Measurements from ENCODE around the gene FHIT. TPM values are rescaled to one million over a fixed set of nuclear protein-coding genes. Genes with fewer than 3 reads are reported as not detected.

Gene FHIT
- total RNA-seq, 1 experiment from 2014 or later: 9.8 TPM

DNA sequence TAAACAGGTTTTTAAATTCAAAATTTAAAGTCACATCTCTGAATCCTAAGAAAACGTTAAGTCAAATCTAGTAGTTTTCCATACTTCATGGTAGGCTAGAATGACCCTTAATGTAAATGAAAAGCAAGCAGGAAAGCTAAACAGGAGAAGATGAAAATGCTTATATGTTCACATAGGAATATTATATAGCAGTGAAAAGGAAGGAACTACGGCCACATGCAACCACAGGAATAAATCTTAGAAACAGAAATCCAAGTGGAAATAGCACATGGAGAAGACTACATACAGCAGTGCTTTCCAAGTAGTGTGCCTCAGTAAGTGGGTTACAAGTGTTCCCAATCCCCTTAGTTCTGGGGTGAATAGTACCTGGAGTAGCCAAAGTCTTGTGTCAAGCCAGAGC, 296.2 kb downstream of the FHIT start:
- Histone ChIP-seq H3K9me2 (ENCODE audit: insufficient read depth) (no peaks in the 10 kb centered on the region), H3K27ac (no peak overlapping the region), H4K20me1 (ENCODE audit: insufficient read depth) (no peaks in the 10 kb centered on the region), H3K4me1 (replicated peaks; ENCODE audit: insufficient read depth) (no peaks in the 10 kb centered on the region), H3K36me3 (ENCODE audit: low read depth) (no peaks in the 10 kb centered on the region), H3K27me3 (ENCODE audit: insufficient read depth, low read depth) (no peaks in the 10 kb centered on the region), H3K9me3 (ENCODE audit: insufficient read depth, low read depth) (peaks cover 6% of the 10 kb centered on the region; the same call in 1 of the 2 replicates), H2AFZ (no peak overlapping the region), H3K4me3 (no peak overlapping the region), H3K79me2 (ENCODE audit: low read depth) (no peaks in the 10 kb centered on the region), H3K4me2 (no peak overlapping the region), H3F3A (ENCODE audit: insufficient read depth, low read depth) (no peaks in the 10 kb centered on the region)
- POLR2A ChIA-PET (ENCODE audit: unreplicated experiment): no interaction called here
- CTCF ChIA-PET: no interaction called here
- no peak for DNase-seq
- intact Hi-C loops (cut with micrococcal nuclease; ENCODE audit: unreplicated experiment): no loop called here
- BruUV-seq (replicated peaks): no TSS peak
- no peak for TF ChIP-seq CTCF (conservative IDR thresholded peaks at IDR 0.05)
- no peak for TF ChIP-seq EZH2 (IDR thresholded peaks at IDR 0.05; ENCODE audit: low read depth)

DNA sequence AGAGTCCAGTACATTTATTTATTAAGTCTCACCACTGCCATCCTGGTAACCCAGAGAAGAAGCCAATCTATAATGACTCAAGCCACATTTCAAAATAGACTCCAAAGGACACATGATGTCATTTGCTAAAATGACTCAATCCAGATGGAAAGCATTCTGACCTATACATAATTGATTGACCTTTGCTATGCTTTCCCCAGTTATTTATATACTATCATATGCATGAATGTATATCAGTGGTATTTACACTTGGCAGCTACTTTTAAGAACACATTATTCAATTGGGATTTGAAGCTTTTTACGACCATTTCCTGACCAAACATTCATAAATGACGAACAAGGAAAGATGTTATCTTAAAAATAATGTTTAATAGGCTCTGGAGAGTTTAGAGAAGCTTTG, 297.2 kb downstream of the FHIT start:
- no peak overlapping the region for H3K4me3 ChIP-seq
- H3K4me2 ChIP-seq: no peak overlapping the region
- H3K79me2 ChIP-seq (ENCODE audit: low read depth): no peaks in the 10 kb centered on the region
- peaks cover 6% of the 10 kb centered on the region; the same call in 1 of the 2 replicates for H3K9me3 ChIP-seq (ENCODE audit: insufficient read depth, low read depth)
- H3K36me3 ChIP-seq (ENCODE audit: low read depth): no peaks in the 10 kb centered on the region
- ChIA-PET POLR2A (ENCODE audit: unreplicated experiment) (no interaction called here), CTCF (no interaction called here)
- H3K27ac ChIP-seq: no peak overlapping the region
- BruUV-seq (replicated peaks): no TSS peak
- H3K9me2 ChIP-seq (ENCODE audit: insufficient read depth): no peaks in the 10 kb centered on the region
- no peak for DNase-seq
- no peaks in the 10 kb centered on the region for H4K20me1 ChIP-seq (ENCODE audit: insufficient read depth)
- no peaks in the 10 kb centered on the region for H3K27me3 ChIP-seq (ENCODE audit: insufficient read depth, low read depth)
- intact Hi-C loops (cut with micrococcal nuclease; ENCODE audit: unreplicated experiment): no loop called here
- H3K4me1 ChIP-seq (replicated peaks; ENCODE audit: insufficient read depth): no peaks in the 10 kb centered on the region
- H2AFZ ChIP-seq: no peak overlapping the region
- no peaks in the 10 kb centered on the region for H3F3A ChIP-seq (ENCODE audit: insufficient read depth, low read depth)
- TF ChIP-seq EZH2 (IDR thresholded peaks at IDR 0.05; ENCODE audit: low read depth): no peak
- no peak for TF ChIP-seq CTCF (conservative IDR thresholded peaks at IDR 0.05)

DNA sequence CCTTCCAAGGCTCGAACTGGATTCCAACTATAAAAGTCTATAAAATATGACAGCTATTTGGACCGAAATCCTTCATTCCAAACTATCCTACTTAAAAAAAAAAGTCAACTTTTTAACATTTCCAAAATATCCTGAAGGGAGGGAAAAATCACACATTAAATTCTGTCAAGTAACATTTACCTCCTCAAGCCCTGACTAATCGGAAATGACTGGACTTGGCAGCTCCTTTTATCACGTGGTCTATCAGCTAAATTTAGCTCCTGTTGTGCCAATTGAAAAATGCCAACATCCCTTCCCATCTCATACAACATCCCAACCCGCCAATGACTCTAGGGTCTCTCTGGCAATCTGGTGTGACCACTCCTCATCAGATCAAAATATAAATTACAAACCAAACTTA, 297.9 kb downstream of the FHIT start:
- no peak overlapping the region for H3K4me2 ChIP-seq
- H3K36me3 ChIP-seq (ENCODE audit: low read depth): no peaks in the 10 kb centered on the region
- intact Hi-C loops (cut with micrococcal nuclease; ENCODE audit: unreplicated experiment): no loop called here
- no peak for DNase-seq
- H3K79me2 ChIP-seq (ENCODE audit: low read depth): no peaks in the 10 kb centered on the region
- H4K20me1 ChIP-seq (ENCODE audit: insufficient read depth): no peaks in the 10 kb centered on the region
- no peak overlapping the region for H3K4me3 ChIP-seq
- H3F3A ChIP-seq (ENCODE audit: insufficient read depth, low read depth): no peaks in the 10 kb centered on the region
- H3K4me1 ChIP-seq (replicated peaks; ENCODE audit: insufficient read depth): no peaks in the 10 kb centered on the region
- no TSS peak for BruUV-seq (replicated peaks)
- H3K27ac ChIP-seq: no peak overlapping the region
- ChIA-PET POLR2A (ENCODE audit: unreplicated experiment) (no interaction called here), CTCF (interaction anchor here (0.5 kb wide), 1 partner anchor 229 kb away, joined by 9 read pairs; no protein-coding TSS in a partner anchor)
- peaks cover 6% of the 10 kb centered on the region; the same call in 1 of the 2 replicates for H3K9me3 ChIP-seq (ENCODE audit: insufficient read depth, low read depth)
- TF ChIP-seq CTCF (conservative IDR thresholded peaks at IDR 0.05) (no peak), EZH2 (IDR thresholded peaks at IDR 0.05; ENCODE audit: low read depth) (no peak)
- H3K27me3 ChIP-seq (ENCODE audit: insufficient read depth, low read depth): no peaks in the 10 kb centered on the region
- H2AFZ ChIP-seq: no peak overlapping the region
- H3K9me2 ChIP-seq (ENCODE audit: insufficient read depth): no peaks in the 10 kb centered on the region

All from PC-9 (cell line).